ACC112 (cell line): ENCODE measurements around the gene TGFBR1.
A peak's percentile ranks its signal among the peaks of the same experiment; 100 is the strongest.

Experiments
- H2AFZ ChIP-seq: fragments of 200-600 bp; sonication (generic); one replicate; pipeline ENCODE4 v1.6.0; 2017; ENCODE audit warnings: antibody characterized with exemption, low read length; ENCODE audit not compliant: unreplicated experiment
- H3K27ac ChIP-seq: fragments of 200-600 bp; sonication (generic); 2 replicates; pipeline ENCODE4 v1.5.1; 2014; ENCODE audit warnings: low read depth, mild to moderate bottlenecking, antibody characterized with exemption, low read length, moderate library complexity
- H3K27me3 ChIP-seq: fragments of 200-600 bp; sonication (generic); 2 replicates; pipeline ENCODE4 v1.6.1; 2014; ENCODE audit warnings: mild to moderate bottlenecking, antibody characterized with exemption, low read length, moderate library complexity, mixed read lengths; ENCODE audit not compliant: insufficient read depth
- H3K36me3 ChIP-seq: fragments of 200-600 bp; sonication (generic); 2 replicates; pipeline ENCODE4 v1.6.1; 2016; ENCODE audit warnings: mild to moderate bottlenecking, antibody characterized with exemption, low read length, moderate library complexity, mixed read lengths; ENCODE audit not compliant: insufficient read depth
- H3K4me1 ChIP-seq: fragments of 200-600 bp; sonication (generic); one replicate; pipeline ENCODE4 v1.6.1; 2016; ENCODE audit warnings: low read length, mixed read lengths; ENCODE audit not compliant: insufficient read depth, unreplicated experiment, control insufficient read depth
- H3K4me3 ChIP-seq: fragments of 200-600 bp; sonication (generic); 2 replicates; pipeline ENCODE4 v1.5.1; 2014; ENCODE audit warnings: mild to moderate bottlenecking, low read depth, low read length
- H3K79me2 ChIP-seq: fragments of 200-600 bp; sonication (generic); one replicate; pipeline ENCODE4 v1.6.0; 2016; ENCODE audit warnings: low read length; ENCODE audit not compliant: control insufficient read depth, unreplicated experiment, insufficient read depth

The TGFBR1 gene

DNA sequence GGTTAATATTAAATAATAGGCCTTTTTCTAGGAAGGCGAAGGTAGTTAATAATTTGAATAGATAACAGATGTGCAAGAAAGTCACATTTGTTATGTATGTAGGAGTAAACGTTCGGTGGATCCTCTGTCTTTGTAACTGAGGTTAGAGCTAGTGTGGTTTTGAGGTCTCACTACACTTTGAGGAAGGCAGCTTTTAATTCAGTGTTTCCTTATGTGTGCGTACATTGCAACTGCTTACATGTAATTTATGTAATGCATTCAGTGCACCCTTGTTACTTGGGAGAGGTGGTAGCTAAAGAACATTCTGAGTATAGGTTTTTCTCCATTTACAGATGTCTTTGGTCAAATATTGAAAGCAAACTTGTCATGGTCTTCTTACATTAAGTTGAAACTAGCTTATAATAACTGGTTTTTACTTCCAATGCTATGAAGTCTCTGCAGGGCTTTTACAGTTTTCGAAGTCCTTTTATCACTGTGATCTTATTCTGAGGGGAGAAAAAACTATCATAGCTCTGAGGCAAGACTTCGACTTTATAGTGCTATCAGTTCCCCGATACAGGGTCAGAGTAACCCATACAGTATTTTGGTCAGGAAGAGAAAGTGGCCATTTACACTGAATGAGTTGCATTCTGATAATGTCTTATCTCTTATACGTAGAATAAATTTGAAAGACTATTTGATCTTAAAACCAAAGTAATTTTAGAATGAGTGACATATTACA, 45.7 kb downstream of the TGFBR1 start:
- no peak overlapping the region for H3K27ac ChIP-seq
- no peak overlapping the region for H2AFZ ChIP-seq
- H3K4me3 ChIP-seq = no peak overlapping the region
- H3K79me2 ChIP-seq = no peaks in the 10 kb centered on the region
- H3K27me3 ChIP-seq = peaks cover 3% of the 10 kb centered on the region
- peaks cover 3% of the 10 kb centered on the region for H3K4me1 ChIP-seq
- peaks cover 7% of the 10 kb centered on the region; the same call in 1 of the 2 replicates for H3K36me3 ChIP-seq

DNA sequence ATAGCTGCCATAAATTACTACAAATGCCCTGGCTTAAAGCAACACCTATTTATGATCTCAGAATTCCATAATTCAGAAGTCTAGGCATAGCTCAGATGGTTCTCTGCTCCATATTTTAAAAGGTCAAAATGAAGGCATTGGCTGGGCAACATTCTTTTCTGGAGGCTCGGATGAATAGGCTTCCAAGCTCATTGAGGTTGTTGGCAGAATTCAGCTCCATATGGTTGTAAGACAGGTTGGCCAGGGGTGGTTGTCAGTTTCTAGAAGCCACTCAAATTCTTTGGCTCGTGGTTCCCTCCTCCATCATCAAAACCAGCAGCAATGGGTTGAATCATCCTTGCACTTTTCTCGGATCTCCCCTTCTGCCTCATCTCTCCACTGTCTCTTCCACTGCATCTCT, 49.4 kb downstream of the TGFBR1 start:
- H3K27me3 ChIP-seq = peaks cover 22% of the 10 kb centered on the region

GRCh38 chr9:99155736-99156135, 50.8 kb downstream of the TGFBR1 start:
- Histone ChIP-seq H3K4me1 (peaks cover 3% of the 10 kb centered on the region), H3K36me3 (0 out of 2 replicates have a peak, but pooled peaks cover 7% of the 10 kb centered on the region), H3K27ac (no peak overlapping the region), H3K4me3 (no peak overlapping the region), H3K27me3 (peaks cover 22% of the 10 kb centered on the region), H2AFZ (no peak overlapping the region), H3K79me2 (no peaks in the 10 kb centered on the region)

More for the DNA sequence above, 49.4 kb downstream of the TGFBR1 start:
- Histone ChIP-seq H2AFZ (no peak overlapping the region), H3K4me1 (peaks cover 3% of the 10 kb centered on the region), H3K4me3 (no peak overlapping the region), H3K36me3 (0 out of 2 replicates have a peak, but pooled peaks cover 7% of the 10 kb centered on the region), H3K79me2 (no peaks in the 10 kb centered on the region), H3K27ac (no peak overlapping the region)

DNA sequence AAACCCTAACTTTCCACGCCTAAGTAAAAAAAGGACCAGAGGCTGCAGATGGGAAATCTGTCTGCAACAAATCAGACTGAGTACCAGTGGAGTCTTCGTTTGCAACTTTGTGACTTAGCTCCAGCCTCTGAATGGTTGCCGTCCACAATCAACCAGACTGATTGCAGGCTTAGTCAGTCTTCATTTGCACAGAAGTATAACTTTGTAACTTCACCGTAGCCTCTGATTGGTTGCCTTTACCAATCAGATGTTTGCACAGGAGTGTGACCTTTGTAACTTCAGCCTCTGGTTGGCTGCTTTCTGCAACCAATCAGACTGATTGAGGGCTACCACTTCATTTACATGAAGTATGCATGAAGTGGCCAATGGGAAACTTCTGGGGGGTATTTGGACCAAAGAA, 53.7 kb downstream of the TGFBR1 start:
- Histone ChIP-seq H3K79me2 (no peaks in the 10 kb centered on the region), H3K4me3 (no peak overlapping the region), H3K36me3 (no peaks in the 10 kb centered on the region), H2AFZ (no peak overlapping the region), H3K27me3 (peaks cover 22% of the 10 kb centered on the region), H3K4me1 (no peaks in the 10 kb centered on the region), H3K27ac (no peak overlapping the region)

GRCh38 chr9:99160173-99160572, 55.3 kb downstream of the TGFBR1 start:
- H3K27ac ChIP-seq = no peak overlapping the region
- no peak overlapping the region for H2AFZ ChIP-seq
- H3K4me3 ChIP-seq = no peak overlapping the region

DNA sequence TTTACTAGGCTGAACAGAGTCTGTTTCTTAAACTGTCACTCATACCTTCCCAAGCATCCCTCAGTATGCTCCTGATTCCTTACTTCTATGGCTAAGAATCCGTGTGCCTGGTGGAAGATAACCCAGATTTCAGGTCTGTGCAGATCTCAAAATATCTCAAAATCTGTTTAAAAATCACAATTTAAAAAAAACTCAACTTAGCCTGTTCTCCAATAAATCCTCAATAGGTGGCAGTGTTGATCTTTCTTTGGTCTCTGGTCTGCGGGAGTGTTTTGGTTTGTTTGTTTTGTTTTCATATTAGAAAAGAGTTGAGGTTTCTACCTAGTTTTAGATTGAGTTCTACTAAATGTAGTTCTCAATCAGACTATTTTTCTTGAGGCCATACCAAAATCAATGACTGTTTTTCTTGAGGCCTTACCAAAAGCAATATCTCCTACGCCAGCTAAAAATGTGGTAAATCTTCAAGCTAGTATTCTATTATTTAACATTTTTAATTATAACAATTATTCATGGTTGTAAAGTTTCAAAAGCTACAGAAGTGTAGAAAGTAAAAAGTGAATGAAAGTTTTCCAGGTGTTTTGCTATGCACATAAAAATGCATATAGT, 57.9 kb downstream of the TGFBR1 start:
- H3K4me1 ChIP-seq = no peaks in the 10 kb centered on the region
- no peak overlapping the region for H3K4me3 ChIP-seq
- no peak overlapping the region for H3K27ac ChIP-seq
- H3K36me3 ChIP-seq = no peaks in the 10 kb centered on the region
- no peaks in the 10 kb centered on the region for H3K79me2 ChIP-seq
- peak overlapping the region; percentile 70 for H2AFZ ChIP-seq
- peaks cover 5% of the 10 kb centered on the region; the same call in 1 of the 2 replicates for H3K27me3 ChIP-seq

More at GRCh38 chr9:99160173-99160572, 55.3 kb downstream of the TGFBR1 start:
- H3K36me3 ChIP-seq = no peaks in the 10 kb centered on the region
- no peaks in the 10 kb centered on the region for H3K79me2 ChIP-seq
- peaks cover 22% of the 10 kb centered on the region for H3K27me3 ChIP-seq
- H3K4me1 ChIP-seq = no peaks in the 10 kb centered on the region

GRCh38 chr9:99166149-99166548, 61.2 kb downstream of the TGFBR1 start:
- H3K27ac ChIP-seq = no peak overlapping the region
- no peak overlapping the region for H2AFZ ChIP-seq
- peaks cover 16% of the 10 kb centered on the region for H3K27me3 ChIP-seq
- H3K36me3 ChIP-seq = no peaks in the 10 kb centered on the region
- no peaks in the 10 kb centered on the region for H3K4me1 ChIP-seq
- no peak overlapping the region for H3K4me3 ChIP-seq
- H3K79me2 ChIP-seq = no peaks in the 10 kb centered on the region

GRCh38 chr9:99167119-99167518, 62.2 kb downstream of the TGFBR1 start:
- H2AFZ ChIP-seq = no peak overlapping the region

DNA sequence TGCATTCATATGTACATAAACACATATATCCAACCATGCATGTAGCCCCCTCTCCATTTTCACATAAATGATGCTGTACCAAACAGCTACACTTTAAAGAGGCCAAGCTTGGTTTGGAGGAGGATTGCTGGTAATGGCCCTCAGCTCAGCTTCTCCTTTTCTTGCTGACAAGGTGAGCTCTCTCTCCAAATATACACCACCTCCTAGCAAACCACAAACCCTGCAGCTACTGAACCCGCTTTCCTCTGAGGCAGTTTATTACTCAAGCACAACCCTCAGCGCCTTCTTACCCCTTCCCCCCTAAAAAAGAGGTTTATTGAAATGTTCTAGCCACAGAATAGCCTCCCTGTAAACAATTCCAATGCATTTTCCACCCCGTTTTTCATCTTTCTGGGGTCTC, 62.8 kb downstream of the TGFBR1 start:
- Histone ChIP-seq H2AFZ (no peak overlapping the region), H3K27me3 (peaks cover 16% of the 10 kb centered on the region), H3K79me2 (no peaks in the 10 kb centered on the region), H3K27ac (no peak overlapping the region), H3K4me1 (no peaks in the 10 kb centered on the region), H3K36me3 (no peaks in the 10 kb centered on the region), H3K4me3 (no peak overlapping the region)

More at GRCh38 chr9:99167119-99167518, 62.2 kb downstream of the TGFBR1 start:
- no peaks in the 10 kb centered on the region for H3K79me2 ChIP-seq
- no peak overlapping the region for H3K4me3 ChIP-seq
- H3K4me1 ChIP-seq = no peaks in the 10 kb centered on the region
- peaks cover 16% of the 10 kb centered on the region for H3K27me3 ChIP-seq
- no peaks in the 10 kb centered on the region for H3K36me3 ChIP-seq
- no peak overlapping the region for H3K27ac ChIP-seq

- Histone ChIP-seq H3K79me2 (no peaks in the 10 kb centered on the region), H3K4me3 (no peak overlapping the region), H3K4me1 (peaks cover 4% of the 10 kb centered on the region), H2AFZ (no peak overlapping the region), H3K36me3 (no peaks in the 10 kb centered on the region), H3K27me3 (peaks cover 16% of the 10 kb centered on the region), H3K27ac (no peak overlapping the region)
Measured at GRCh38 chr9:99169086-99169485, 64.2 kb downstream of the TGFBR1 start.
